Stomach (tissue), 9 donors: ENCODE data around the gene ELOF1. TPM values are rescaled to one million over a fixed set of nuclear protein-coding genes. Genes with fewer than 3 reads are reported as not detected.

Experiments
- DNase-seq, 2 donors: peaks; one replicate each; pipeline versions ENCODE4 v3.0.0 to v3.0.0-alpha.2; 2013 to 2019
- H3K27ac ChIP-seq, 5 donors: fragments of 200-600 bp in 4 of 5; sonication (generic) in 4 of 5; one replicate each; pipeline ENCODE4 v1.5.1; 2013 to 2019; ENCODE audit warnings: mild to moderate bottlenecking in 1 of 5, moderate library complexity in 1 of 5
- H3K27me3 ChIP-seq, 3 donors: fragments of 200-600 bp; sonication (generic); one replicate each; pipeline ENCODE4 v1.5.1; 2017 to 2019; ENCODE audit warnings: mixed run types in 1 of 3
- H3K36me3 ChIP-seq, 4 donors: fragments of 200-600 bp; sonication (generic); 1 replicate in 3 of 4; 2 replicates in 1 of 4; pipeline ENCODE4 v1.5.1; 2016 to 2019
- H3K4me1 ChIP-seq, 4 donors: fragments of 200-600 bp; sonication (generic); one replicate each; pipeline ENCODE4 v1.5.1; 2016 to 2019
- H3K4me3 ChIP-seq, 4 donors: fragments of 200-600 bp; sonication (generic) in 3 of 4; one replicate each; pipeline ENCODE4 v1.5.1; 2016 to 2019; ENCODE audit warnings: mild to moderate bottlenecking in 1 of 4
- H3K9me3 ChIP-seq, 4 donors: fragments of 200-600 bp; sonication (generic); one replicate each; pipeline ENCODE4 v1.5.1; 2016 to 2019
- EP300 ChIP-seq: sonication (generic); formaldehyde crosslinking; IDR thresholded peaks from one replicate; pipeline ENCODE4 v1.6.1; 2017; ENCODE audit warnings: antibody characterized with exemption
- POLR2A ChIP-seq, 4 donors: fragments of 450-650 bp; IDR thresholded peaks; one replicate each; pipeline ENCODE4 v1.6.1; 2016; ENCODE audit warnings: antibody characterized with exemption in 4 of 4, control low read depth in 2 of 4, mild to moderate bottlenecking in 1 of 4, moderate library complexity in 1 of 4
- POLR2AphosphoS5 ChIP-seq, 3 donors: sonication (generic); formaldehyde crosslinking; IDR thresholded peaks; one replicate each; pipeline ENCODE4 v1.6.1; 2016; ENCODE audit warnings: antibody characterized with exemption in 3 of 3
- WGBS, 5 donors: extraction: QIAGEN DNeasy Blood & Tissue Kit in 3 of 5; methylation state at CpG; one replicate each; pipeline versions ENCODE4 v1.1.5 to v1.1.7; 2013 to 2018; 5-methylcytosine and 5-hydroxymethylcytosine counted together
- intact Hi-C: fragments of 100-400 bp; cut with DNase I; formaldehyde crosslinking; loops from one replicate; pipeline ENCODE4 v1.15.1; 2023; ENCODE audit warnings: low total_unique reads
- polyA plus RNA-seq, 3 donors: library from polyadenylated mRNA; stranded (reverse); fragments of 200-250 nt; gene quantifications; one replicate each; pipeline ENCODE4 v1.2.3, GENCODE V29; 2013
- total RNA-seq, 5 donors: library from RNA; depleted of rRNA; stranded (reverse); fragments of >200 nt; gene quantifications; one replicate each; pipeline versions ENCODE4 v1.1.0 to v1.2.3, GENCODE V29; 2014 to 2016
- TF ChIP-seq, protein P1 (sequence below), 7 experiments: fragments of 450-650 bp in 4 of 7; fragments of 200-600 bp in 3 of 7; sonication (generic) in 3 of 7; IDR thresholded peaks; one replicate each; pipeline ENCODE4 v1.5.1; 2016 to 2019; ENCODE audit warnings: antibody characterized with exemption in 7 of 7, control low read depth in 2 of 7, mild to moderate bottlenecking in 1 of 7
- donor health status: healthy with polysubstance abuse.
- donor health status: Bipolar disorder and iron deficiency.
- donor health status: healthy.

ELOF1 gene
- total and polyA plus RNA-seq, 8 donors: 2.3 to 96.4 (median 25.4) TPM

DNA sequence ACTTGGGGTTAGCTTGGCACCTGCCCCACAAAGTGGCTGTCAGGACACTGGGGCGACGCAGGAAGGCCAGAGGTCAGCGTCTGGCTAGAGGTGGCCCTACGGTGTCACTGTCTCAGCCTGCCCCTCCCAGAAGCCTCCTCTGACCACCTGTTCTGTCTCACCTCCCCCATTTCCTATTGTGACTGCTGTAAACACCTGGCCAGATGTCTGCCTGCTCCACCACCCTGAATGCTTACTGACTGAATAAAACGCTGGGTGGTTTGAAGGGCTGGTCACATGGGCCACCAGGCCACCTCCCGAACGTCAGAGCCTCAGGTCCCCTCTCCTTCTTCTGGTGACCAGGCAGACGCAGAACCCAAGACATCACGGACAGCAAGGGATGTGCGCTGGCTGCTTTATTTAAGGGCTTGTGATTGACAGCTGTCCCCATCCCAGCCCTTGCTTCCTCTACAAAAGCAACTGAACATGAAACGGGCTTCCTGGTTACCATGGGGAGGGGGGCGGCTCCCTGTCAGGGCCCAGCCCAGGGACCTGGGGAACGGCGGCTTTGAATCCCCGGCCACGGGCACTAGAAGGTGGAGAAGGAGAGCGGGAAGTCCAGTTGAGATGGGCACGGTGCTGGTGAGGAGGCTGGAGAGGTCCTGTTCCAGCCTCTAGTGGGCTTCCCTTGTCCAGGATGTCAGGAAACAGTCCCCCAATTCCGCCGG, 6.2 kb downstream of the ELOF1 start:
- Histone ChIP-seq H3K4me3 (no peak overlapping the region), H3K27ac (peak overlapping the region in 4 of 5 donors; percentile 50 to 85 (median 76)), H3K27me3 (no peaks in the 10 kb centered on the region), H3K36me3 (peaks cover 26 to 70% (median 62%) of the 10 kb centered on the region in 4 donors), H3K4me1 (peaks cover 7 to 30% (median 19%) of the 10 kb centered on the region in 4 donors), H3K9me3 (no peaks in the 10 kb centered on the region)
- TF ChIP-seq EP300: no peak
- TF ChIP-seq POLR2AphosphoS5 (IDR thresholded peaks at IDR 0.05): no peak
- TF ChIP-seq, protein P1, sequence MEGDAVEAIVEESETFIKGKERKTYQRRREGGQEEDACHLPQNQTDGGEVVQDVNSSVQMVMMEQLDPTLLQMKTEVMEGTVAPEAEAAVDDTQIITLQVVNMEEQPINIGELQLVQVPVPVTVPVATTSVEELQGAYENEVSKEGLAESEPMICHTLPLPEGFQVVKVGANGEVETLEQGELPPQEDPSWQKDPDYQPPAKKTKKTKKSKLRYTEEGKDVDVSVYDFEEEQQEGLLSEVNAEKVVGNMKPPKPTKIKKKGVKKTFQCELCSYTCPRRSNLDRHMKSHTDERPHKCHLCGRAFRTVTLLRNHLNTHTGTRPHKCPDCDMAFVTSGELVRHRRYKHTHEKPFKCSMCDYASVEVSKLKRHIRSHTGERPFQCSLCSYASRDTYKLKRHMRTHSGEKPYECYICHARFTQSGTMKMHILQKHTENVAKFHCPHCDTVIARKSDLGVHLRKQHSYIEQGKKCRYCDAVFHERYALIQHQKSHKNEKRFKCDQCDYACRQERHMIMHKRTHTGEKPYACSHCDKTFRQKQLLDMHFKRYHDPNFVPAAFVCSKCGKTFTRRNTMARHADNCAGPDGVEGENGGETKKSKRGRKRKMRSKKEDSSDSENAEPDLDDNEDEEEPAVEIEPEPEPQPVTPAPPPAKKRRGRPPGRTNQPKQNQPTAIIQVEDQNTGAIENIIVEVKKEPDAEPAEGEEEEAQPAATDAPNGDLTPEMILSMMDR (IDR thresholded peaks at IDR 0.05): no peak
- TF ChIP-seq POLR2A (IDR thresholded peaks at IDR 0.05): no peak
- intact Hi-C loops: no loop called here
- WGBS, 5 donors: 72 to 83% (median 78%) methylated on average over 17 to 20 of the region's 20 CpGs
- no peak for DNase-seq

DNA sequence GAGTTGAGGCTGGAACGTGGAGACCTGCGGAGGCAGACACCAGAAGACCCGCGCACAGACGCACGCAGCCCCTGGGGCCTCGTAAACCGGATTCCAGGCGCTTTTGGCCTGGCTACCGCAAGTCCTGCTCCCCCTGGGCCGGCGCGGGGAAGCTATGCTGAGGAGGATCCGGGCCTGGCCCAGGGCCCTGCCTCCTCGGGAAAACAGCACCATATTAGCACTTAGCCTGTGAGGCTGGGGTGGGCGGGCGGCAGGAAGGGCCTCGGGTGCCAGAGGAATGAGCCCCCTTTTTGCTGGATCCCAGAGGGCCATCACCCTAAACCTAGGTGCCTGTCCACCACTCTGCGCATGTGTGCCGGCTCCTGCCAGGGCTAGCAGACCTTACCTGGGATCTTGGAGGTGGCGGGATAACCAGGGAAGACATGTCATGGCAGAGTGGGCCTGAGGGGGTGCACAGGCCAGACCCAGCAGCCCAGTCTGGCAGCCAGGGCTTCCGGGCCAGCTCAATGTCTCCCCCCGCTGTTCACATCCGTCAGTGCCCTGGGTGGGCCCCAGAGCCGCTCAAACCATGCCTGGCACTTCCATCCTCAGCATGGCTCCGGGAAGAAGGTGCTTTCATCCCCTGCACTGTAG, 7.3 kb downstream of the ELOF1 start:
- peaks cover 0 to 19% (median 9%) of the 10 kb centered on the region in 4 donors for H3K4me1 ChIP-seq
- H3K27ac ChIP-seq: peak overlapping the region in 4 of 5 donors; percentile 50 to 85 (median 76)
- DNase-seq: peak in 1 of 2 donors; percentile 48
- TF ChIP-seq POLR2AphosphoS5 (IDR thresholded peaks at IDR 0.05): peak in 1 of 3 donors; percentile 11
- no peak for TF ChIP-seq POLR2A (IDR thresholded peaks at IDR 0.05)
- H3K27me3 ChIP-seq: no peaks in the 10 kb centered on the region
- intact Hi-C loops: no loop called here
- H3K36me3 ChIP-seq: peaks cover 29 to 79% (median 66%) of the 10 kb centered on the region in 4 donors
- 76 to 90% (median 85%) methylated on average over 18 to 26 of the region's 26 CpGs for WGBS, 5 donors
- H3K9me3 ChIP-seq: no peaks in the 10 kb centered on the region
- H3K4me3 ChIP-seq: no peak overlapping the region

DNA sequence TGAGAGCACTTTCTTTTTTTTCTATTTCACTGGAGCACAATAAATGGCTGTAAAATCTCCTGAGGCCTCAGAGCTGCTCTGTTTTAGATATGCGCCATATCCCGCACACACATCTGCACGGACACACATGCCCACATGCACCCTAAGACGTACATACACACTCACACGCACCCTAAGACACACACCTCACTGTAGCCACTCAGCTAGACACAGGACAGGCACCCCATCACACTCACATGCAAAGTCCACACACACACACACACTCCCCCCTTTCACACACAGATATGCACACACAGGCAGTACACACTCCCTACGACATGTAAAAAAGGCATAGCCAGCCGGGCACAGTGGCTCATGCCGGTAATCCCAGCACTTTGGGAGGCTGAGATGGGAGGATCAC, 8.8 kb downstream of the ELOF1 start:
- no peaks in the 10 kb centered on the region for H3K9me3 ChIP-seq
- peaks cover 0 to 6% (median 2%) of the 10 kb centered on the region in 4 donors for H3K4me1 ChIP-seq
- no peak for DNase-seq
- WGBS, 5 donors: 74 to 88% (median 86%) methylated on average over 8 of the region's 8 CpGs
- H3K4me3 ChIP-seq: no peak overlapping the region
- TF ChIP-seq POLR2AphosphoS5 (IDR thresholded peaks at IDR 0.05) (no peak), POLR2A (IDR thresholded peaks at IDR 0.05) (no peak), EP300 (no peak)
- TF ChIP-seq, protein P1 (IDR thresholded peaks at IDR 0.05): no peak
- peak overlapping the region in 2 of 5 donors; percentile 25 to 67 for H3K27ac ChIP-seq
- intact Hi-C loops: no loop called here
- H3K36me3 ChIP-seq: peaks cover 26 to 74% (median 56%) of the 10 kb centered on the region in 4 donors
- no peaks in the 10 kb centered on the region for H3K27me3 ChIP-seq

DNA sequence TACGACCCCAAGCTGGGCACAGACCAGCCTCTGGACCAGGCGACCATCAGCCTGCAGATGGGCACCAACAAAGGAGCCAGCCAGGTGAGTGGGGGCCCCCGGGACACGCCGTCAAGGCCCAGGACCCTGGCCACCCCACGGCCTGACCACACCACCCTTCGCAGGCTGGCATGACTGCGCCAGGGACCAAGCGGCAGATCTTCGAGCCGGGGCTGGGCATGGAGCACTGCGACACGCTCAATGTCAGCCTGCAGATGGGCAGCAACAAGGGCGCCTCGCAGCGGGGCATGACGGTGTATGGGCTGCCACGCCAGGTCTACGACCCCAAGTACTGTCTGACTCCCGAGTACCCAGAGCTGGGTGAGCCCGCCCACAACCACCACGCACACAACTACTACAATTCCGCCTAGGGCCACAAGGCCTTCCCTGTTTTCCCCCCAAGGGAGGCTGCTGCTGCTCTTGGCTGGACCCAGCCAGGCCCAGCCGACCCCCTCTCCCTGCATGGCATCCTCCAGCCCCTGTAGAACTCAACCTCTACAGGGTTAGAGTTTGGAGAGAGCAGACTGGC, 9.6 kb downstream of the ELOF1 start:
- no peak for DNase-seq
- Histone ChIP-seq H3K4me1 (peaks cover 0 to 5% (median 2%) of the 10 kb centered on the region in 4 donors), H3K9me3 (no peaks in the 10 kb centered on the region), H3K27ac (peak overlapping the region in 1 of 5 donors; percentile 67), H3K36me3 (peaks cover 24 to 66% (median 48%) of the 10 kb centered on the region in 4 donors), H3K4me3 (no peak overlapping the region), H3K27me3 (no peaks in the 10 kb centered on the region)
- 74 to 92% (median 89%) methylated on average over 6 to 24 of the region's 24 CpGs for WGBS, 5 donors
- TF ChIP-seq POLR2A (IDR thresholded peaks at IDR 0.05) (no peak), POLR2AphosphoS5 (IDR thresholded peaks at IDR 0.05) (no peak), EP300 (no peak)
- TF ChIP-seq, protein P1 (IDR thresholded peaks at IDR 0.05): no peak
- intact Hi-C loops: no loop called here
